Activated CD8-positive, alpha-beta memory T cell treated with anti-CD3 and anti-CD28 coated beads for 24 hours (primary cell): ENCODE measurements around the gene RBPMS2.
"Not testable (repeated sequence)": the region's sequence is repeated elsewhere in the genome, so short reads cannot be mapped to it uniquely, and the experiment has no call there.

Experiments used
- DNase-seq: peaks from one replicate; pipeline ENCODE4 v3.0.0-alpha.2; 2020

Gene RBPMS2

GRCh38 chr15:64775551-64776401 lies at the start of gene RBPMS2:
Gene RBPMS2 (minus strand): TSS chr15:64775589. CDS start chr15:64775319, 270 bp downstream.
- DNase-seq: no peak

- DNase-seq: no peak
Measured at GRCh38 chr15:64824929-64825430, 49.6 kb upstream of the RBPMS2 start.

- no peak for DNase-seq
Measured at GRCh38 chr15:64816452-64816851, 41.1 kb upstream of the RBPMS2 start.

GRCh38 chr15:64814965-64815364 lies 39.6 kb upstream of the RBPMS2 start:
- not testable (repeated sequence) for DNase-seq

GRCh38 chr15:64814283-64814682 lies 38.9 kb upstream of the RBPMS2 start:
- not testable (repeated sequence) for DNase-seq

GRCh38 chr15:64813075-64813474 lies 37.7 kb upstream of the RBPMS2 start:
- no peak for DNase-seq

- no peak for DNase-seq
Measured at GRCh38 chr15:64810497-64811326, 35.3 kb upstream of the RBPMS2 start.

GRCh38 chr15:64809649-64810496 lies 34.5 kb upstream of the RBPMS2 start:
- DNase-seq: peak; percentile 82

GRCh38 chr15:64808785-64809453 lies 33.5 kb upstream of the RBPMS2 start:
- DNase-seq: no peak

GRCh38 chr15:64807751-64808222 lies 32.4 kb upstream of the RBPMS2 start:
- DNase-seq: no peak

GRCh38 chr15:64807051-64807749 lies 31.8 kb upstream of the RBPMS2 start:
- no peak for DNase-seq

- DNase-seq: no peak
Measured at GRCh38 chr15:64806509-64806908, 31.1 kb upstream of the RBPMS2 start.

GRCh38 chr15:64804619-64805018 lies 29.2 kb upstream of the RBPMS2 start:
- no peak for DNase-seq

GRCh38 chr15:64803526-64803925 lies 28.1 kb upstream of the RBPMS2 start:
- DNase-seq: no peak

GRCh38 chr15:64800476-64800875 lies 25.1 kb upstream of the RBPMS2 start:
- DNase-seq: no peak

GRCh38 chr15:64798905-64799304 lies 23.5 kb upstream of the RBPMS2 start:
- not testable (repeated sequence) for DNase-seq

- DNase-seq: not testable (repeated sequence)
Measured at GRCh38 chr15:64795921-64796320, 20.5 kb upstream of the RBPMS2 start.

GRCh38 chr15:64795299-64795698 lies 19.9 kb upstream of the RBPMS2 start:
- not testable (repeated sequence) for DNase-seq

GRCh38 chr15:64792282-64792681 lies 16.9 kb upstream of the RBPMS2 start:
- no peak for DNase-seq

GRCh38 chr15:64791401-64791800 lies 16.0 kb upstream of the RBPMS2 start:
- DNase-seq: no peak

- no peak for DNase-seq
Measured at GRCh38 chr15:64783796-64784195, 8.4 kb upstream of the RBPMS2 start.
